Activated CD4-positive, alpha-beta T cell treated with anti-CD3 and anti-CD28 coated beads for 24 hours (primary cell): ENCODE results near the gene COL2A1.

Experiments used
- DNase-seq, 2 donors: peaks; one replicate each; pipeline ENCODE4 v3.0.0-alpha.2; 2020; ENCODE audit warnings: low read depth in 2 of 2

COL2A1 gene

GRCh38 chr12:48030173-48030650, 25.9 kb upstream of the COL2A1 start:
- DNase-seq, result no peak

GRCh38 chr12:48029491-48030172, 25.4 kb upstream of the COL2A1 start:
- no peak for DNase-seq

GRCh38 chr12:48028541-48029431, 24.5 kb upstream of the COL2A1 start:
- DNase-seq, result no peak

GRCh38 chr12:48027183-48028002, 23.1 kb upstream of the COL2A1 start:
- DNase-seq, result no peak

GRCh38 chr12:48026060-48026827, 22.0 kb upstream of the COL2A1 start:
- DNase-seq, result no peak

- no peak for DNase-seq
Measured at GRCh38 chr12:48025281-48025680, 21.0 kb upstream of the COL2A1 start.

- no peak for DNase-seq
Measured at GRCh38 chr12:48024735-48025134, 20.5 kb upstream of the COL2A1 start.

- DNase-seq, result no peak
Measured at GRCh38 chr12:48023386-48023785, 19.1 kb upstream of the COL2A1 start.

GRCh38 chr12:48022676-48023385, 18.6 kb upstream of the COL2A1 start:
- no peak for DNase-seq

- no peak for DNase-seq
Measured at GRCh38 chr12:48022180-48022521, 17.9 kb upstream of the COL2A1 start.

- no peak for DNase-seq
Measured at GRCh38 chr12:48021485-48022179, 17.4 kb upstream of the COL2A1 start.

GRCh38 chr12:48019639-48020265, 15.5 kb upstream of the COL2A1 start:
- no peak for DNase-seq

GRCh38 chr12:48018618-48018995, 14.3 kb upstream of the COL2A1 start:
- DNase-seq, result no peak

GRCh38 chr12:48017921-48018617, 13.8 kb upstream of the COL2A1 start:
- no peak for DNase-seq

- DNase-seq, result no peak
Measured at GRCh38 chr12:48017496-48017895, 13.2 kb upstream of the COL2A1 start.

GRCh38 chr12:48016373-48017020, 12.2 kb upstream of the COL2A1 start:
- DNase-seq, result no peak

GRCh38 chr12:48015954-48016353, 11.7 kb upstream of the COL2A1 start:
- DNase-seq, result no peak

GRCh38 chr12:48015129-48015528, 10.9 kb upstream of the COL2A1 start:
- no peak for DNase-seq

- no peak for DNase-seq
Measured at GRCh38 chr12:48013287-48013686, 9.0 kb upstream of the COL2A1 start.
